Astrocyte (in vitro differentiated cells and primary cell): ENCODE data around the gene APBA2. TPM values are rescaled to one million over a fixed set of nuclear protein-coding genes. Genes with fewer than 3 reads are reported as not detected.

ENCODE experiments used
- DNase-seq: peaks from one replicate; pipeline ENCODE4 v3.0.0-alpha.2; 2010; ENCODE audit warnings: low read depth
- FAIRE-seq: peaks from 2 replicates; lab custom pipeline; 2011; peaks lifted over from hg19 to GRCh38; lab: Jason Lieb, UNC
- H2AFZ ChIP-seq: 2 replicates; pipeline ENCODE4 v1.6.0; 2012; ENCODE audit warnings: low read depth, low read length, inconsistent platforms
- H3K27ac ChIP-seq: 2 replicates; pipeline ENCODE4 v1.5.1; 2011; ENCODE audit warnings: low read depth, low read length, inconsistent platforms
- H3K27me3 ChIP-seq: 2 replicates; pipeline ENCODE4 v1.6.0; 2011; ENCODE audit warnings: low read length, inconsistent platforms; ENCODE audit not compliant: insufficient read depth
- H3K36me3 ChIP-seq: 2 replicates; pipeline ENCODE4 v1.5.1; 2011; ENCODE audit warnings: low read length, inconsistent platforms; ENCODE audit not compliant: insufficient read depth
- H3K4me1 ChIP-seq: 2 replicates; pipeline ENCODE4 v1.5.1; 2011; ENCODE audit warnings: low read length, inconsistent platforms; ENCODE audit not compliant: insufficient read depth
- H3K4me2 ChIP-seq: 2 replicates; pipeline ENCODE4 v1.6.0; 2012; ENCODE audit warnings: low read length, inconsistent platforms
- H3K4me3 ChIP-seq: 2 replicates; pipeline ENCODE4 v1.5.1; 2011; ENCODE audit warnings: low read depth, mild to moderate bottlenecking, low read length, inconsistent platforms; ENCODE audit not compliant: insufficient read depth
- H3K79me2 ChIP-seq: 2 replicates; pipeline ENCODE4 v1.6.0; 2012; ENCODE audit warnings: mild to moderate bottlenecking, low read length, inconsistent platforms; ENCODE audit not compliant: insufficient read depth
- H3K9ac ChIP-seq: 2 replicates; pipeline ENCODE4 v1.6.0; 2012; ENCODE audit warnings: mild to moderate bottlenecking, low read length, inconsistent platforms
- H3K9me3 ChIP-seq: 2 replicates; pipeline ENCODE4 v1.5.1; 2012; ENCODE audit warnings: low read depth, mild to moderate bottlenecking, low read length, inconsistent platforms; ENCODE audit not compliant: insufficient read depth
- H4K20me1 ChIP-seq: 2 replicates; pipeline ENCODE4 v1.6.0; 2012; ENCODE audit warnings: low read length, inconsistent platforms; ENCODE audit not compliant: insufficient read depth
- H3K27ac Mint-ChIP-seq: one replicate; pipeline ENCODE4 v1.8.0; 2021; ENCODE audit warnings: mild to moderate bottlenecking, mixed read lengths; ENCODE audit not compliant: unreplicated experiment
- H3K27me3 Mint-ChIP-seq: one replicate; pipeline ENCODE4 v1.8.0; 2021; ENCODE audit warnings: low read depth, mixed read lengths; ENCODE audit not compliant: unreplicated experiment
- H3K36me3 Mint-ChIP-seq: one replicate; pipeline ENCODE4 v1.8.0; 2021; ENCODE audit warnings: low read depth, mixed read lengths; ENCODE audit not compliant: unreplicated experiment
- H3K4me1 Mint-ChIP-seq: one replicate; pipeline ENCODE4 v1.8.0; 2021; ENCODE audit warnings: low read depth, mixed read lengths; ENCODE audit not compliant: unreplicated experiment
- H3K4me3 Mint-ChIP-seq: one replicate; pipeline ENCODE4 v1.8.0; 2021; ENCODE audit warnings: mild to moderate bottlenecking, moderate library complexity, mixed read lengths; ENCODE audit not compliant: unreplicated experiment
- H3K9me3 Mint-ChIP-seq: one replicate; pipeline ENCODE4 v1.8.0; 2021; ENCODE audit warnings: mild to moderate bottlenecking, mixed read lengths; ENCODE audit not compliant: unreplicated experiment
- EZH2 ChIP-seq: IDR thresholded peaks from 2 replicates; pipeline ENCODE4 v1.6.1; 2012; ENCODE audit warnings: mild to moderate bottlenecking, low read length, inconsistent platforms; ENCODE audit not compliant: insufficient read depth
- total RNA-seq: library from RNA; stranded (reverse); gene quantifications from 2 replicates; pipeline ENCODE4 v1.2.1, GENCODE V29; 2021
- TF ChIP-seq, protein P1 (sequence below): IDR thresholded peaks from 2 replicates; pipeline ENCODE4 v1.5.1; 2011; ENCODE audit warnings: low read depth, mild to moderate bottlenecking, inconsistent platforms, low read length, moderate library complexity; ENCODE audit not compliant: insufficient read depth

The APBA2 gene
- total RNA-seq, 1 donor from 2014 or later, result 15.2 TPM

DNA sequence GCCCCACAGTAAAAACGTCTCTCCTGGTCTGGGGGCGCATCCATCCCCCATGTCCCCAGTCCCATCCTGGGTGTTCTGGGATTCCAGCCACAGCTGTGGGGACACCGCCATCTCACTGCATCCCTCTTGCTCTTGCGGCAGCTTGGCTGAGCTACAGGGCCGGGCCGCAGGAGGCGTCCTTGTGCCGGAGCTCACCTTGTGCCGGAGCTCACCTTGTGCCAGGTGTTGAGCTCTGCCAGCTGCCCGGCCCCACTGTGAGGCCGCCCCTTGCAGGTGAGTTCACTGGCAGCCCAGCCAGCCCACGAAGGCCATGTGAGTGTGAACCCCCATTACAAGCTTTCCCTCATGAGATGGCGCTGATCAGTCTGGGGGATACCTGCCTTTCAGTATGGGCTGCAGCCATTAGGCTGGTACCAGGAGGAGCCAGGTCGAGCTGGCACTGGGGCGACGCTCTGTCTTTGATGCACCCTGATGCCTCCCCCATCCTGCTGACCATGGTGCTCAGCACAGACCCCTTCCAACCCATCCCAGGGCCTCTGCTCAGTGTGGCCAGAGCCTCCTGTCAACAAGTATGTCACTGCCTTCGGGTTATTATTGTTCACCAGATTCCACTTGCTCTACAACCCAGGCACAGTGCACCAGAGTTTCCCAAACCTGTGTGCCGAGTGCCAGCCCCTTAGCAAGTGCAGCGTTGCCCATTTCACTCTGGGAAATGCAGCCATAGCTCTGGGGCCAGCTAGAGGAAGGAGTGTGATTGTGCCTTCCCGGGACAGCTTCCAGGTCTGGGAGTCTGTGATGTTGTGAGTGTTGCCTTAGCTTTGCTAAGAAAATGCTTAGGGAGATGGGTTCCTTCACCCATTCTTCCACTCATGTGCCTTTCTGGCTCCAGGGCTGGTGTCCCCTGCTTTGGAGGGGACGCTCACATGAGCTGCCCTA is 105.7 kb downstream of the APBA2 start:
- Histone ChIP-seq H3K4me3 (no peak overlapping the region), H4K20me1 (no peaks in the 10 kb centered on the region), H3K9me3 (no peaks in the 10 kb centered on the region), H3K4me2 (no peak overlapping the region), H3K79me2 (no peaks in the 10 kb centered on the region), H3K27me3 (peaks cover 2% of the 10 kb centered on the region), H3K27ac (no peak overlapping the region), H3K9ac (no peak overlapping the region), H3K36me3 (no peaks in the 10 kb centered on the region), H2AFZ (no peak overlapping the region), H3K4me1 (peaks cover 10% of the 10 kb centered on the region)
- peaks cover 12% of the 10 kb centered on the region for H3K4me1 Mint-ChIP-seq
- H3K27ac Mint-ChIP-seq, result no peak overlapping the region
- TF ChIP-seq, protein P1, sequence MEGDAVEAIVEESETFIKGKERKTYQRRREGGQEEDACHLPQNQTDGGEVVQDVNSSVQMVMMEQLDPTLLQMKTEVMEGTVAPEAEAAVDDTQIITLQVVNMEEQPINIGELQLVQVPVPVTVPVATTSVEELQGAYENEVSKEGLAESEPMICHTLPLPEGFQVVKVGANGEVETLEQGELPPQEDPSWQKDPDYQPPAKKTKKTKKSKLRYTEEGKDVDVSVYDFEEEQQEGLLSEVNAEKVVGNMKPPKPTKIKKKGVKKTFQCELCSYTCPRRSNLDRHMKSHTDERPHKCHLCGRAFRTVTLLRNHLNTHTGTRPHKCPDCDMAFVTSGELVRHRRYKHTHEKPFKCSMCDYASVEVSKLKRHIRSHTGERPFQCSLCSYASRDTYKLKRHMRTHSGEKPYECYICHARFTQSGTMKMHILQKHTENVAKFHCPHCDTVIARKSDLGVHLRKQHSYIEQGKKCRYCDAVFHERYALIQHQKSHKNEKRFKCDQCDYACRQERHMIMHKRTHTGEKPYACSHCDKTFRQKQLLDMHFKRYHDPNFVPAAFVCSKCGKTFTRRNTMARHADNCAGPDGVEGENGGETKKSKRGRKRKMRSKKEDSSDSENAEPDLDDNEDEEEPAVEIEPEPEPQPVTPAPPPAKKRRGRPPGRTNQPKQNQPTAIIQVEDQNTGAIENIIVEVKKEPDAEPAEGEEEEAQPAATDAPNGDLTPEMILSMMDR, result no peak
- TF ChIP-seq EZH2, result no peak
- DNase-seq (no peak), FAIRE-seq (no peak)
- H3K9me3 Mint-ChIP-seq, result peaks cover 5% of the 10 kb centered on the region
- H3K4me3 Mint-ChIP-seq, result no peak overlapping the region
- peaks cover 2% of the 10 kb centered on the region for H3K36me3 Mint-ChIP-seq
- H3K27me3 Mint-ChIP-seq, result no peaks in the 10 kb centered on the region

DNA sequence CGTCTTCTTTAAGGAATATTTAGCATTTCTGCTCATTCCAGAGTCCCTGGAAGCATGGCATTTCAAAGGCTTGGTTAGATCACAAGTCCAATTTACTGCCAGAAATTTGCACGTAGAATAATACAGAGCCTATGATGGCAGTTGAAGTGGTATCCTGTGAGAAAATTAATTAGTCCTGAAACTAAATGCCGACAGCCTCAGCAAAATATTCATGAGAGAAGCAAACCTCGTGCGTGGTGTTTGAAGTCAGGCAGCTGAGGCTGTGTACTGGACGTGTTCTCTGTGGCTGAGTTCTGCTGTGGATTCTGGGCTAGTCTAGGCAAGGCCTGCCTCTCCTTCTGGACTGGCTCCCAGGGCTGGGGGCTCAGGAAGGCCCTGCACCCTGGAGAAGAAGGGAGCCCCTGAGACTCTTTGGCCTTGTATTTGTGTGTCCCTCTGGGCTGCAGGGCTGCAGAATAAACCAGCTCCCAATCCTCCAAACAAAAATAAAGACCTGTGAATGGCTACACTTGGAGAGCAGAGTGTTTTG is 106.6 kb downstream of the APBA2 start:
- H3K79me2 ChIP-seq, result no peaks in the 10 kb centered on the region
- H3K9me3 ChIP-seq, result no peaks in the 10 kb centered on the region
- H3K9ac ChIP-seq, result no peak overlapping the region
- H2AFZ ChIP-seq, result no peak overlapping the region
- peaks cover 12% of the 10 kb centered on the region for H3K4me1 Mint-ChIP-seq
- no peak for TF ChIP-seq EZH2
- TF ChIP-seq, protein P1, result no peak
- no peak overlapping the region for H3K4me3 Mint-ChIP-seq
- H3K27me3 Mint-ChIP-seq, result no peaks in the 10 kb centered on the region
- H3K9me3 Mint-ChIP-seq, result peaks cover 3% of the 10 kb centered on the region
- peaks cover 10% of the 10 kb centered on the region for H3K4me1 ChIP-seq
- DNase-seq (no peak), FAIRE-seq (no peak)
- H3K27ac ChIP-seq, result no peak overlapping the region
- H3K4me3 ChIP-seq, result no peak overlapping the region
- no peak overlapping the region for H3K27ac Mint-ChIP-seq
- no peaks in the 10 kb centered on the region for H4K20me1 ChIP-seq
- H3K36me3 ChIP-seq, result no peaks in the 10 kb centered on the region
- no peak overlapping the region for H3K4me2 ChIP-seq
- peaks cover 2% of the 10 kb centered on the region for H3K27me3 ChIP-seq
- peaks cover 2% of the 10 kb centered on the region for H3K36me3 Mint-ChIP-seq
